GM23248 (cell line): Measurements from ENCODE around the gene COG5. TPM values are rescaled to one million over a fixed set of nuclear protein-coding genes. Genes with fewer than 3 reads are reported as not detected.

ENCODE experiments used
- DNase-seq: peaks from one replicate; pipeline ENCODE4 v3.0.0-alpha.2; 2015
- H2AFZ ChIP-seq: fragments of 200-600 bp; sonication (generic); 2 replicates; pipeline ENCODE4 v1.6.1; 2016; ENCODE audit warnings: antibody characterized with exemption
- H3F3A ChIP-seq: fragments of 200-600 bp; sonication (generic); 2 replicates; pipeline ENCODE4 v1.6.1; 2016; ENCODE audit warnings: mild to moderate bottlenecking, antibody characterized with exemption, mixed run types; ENCODE audit not compliant: insufficient read depth
- H3K27ac ChIP-seq: fragments of 200-600 bp; sonication (generic); 2 replicates; pipeline ENCODE4 v1.5.1; 2016; ENCODE audit warnings: mild to moderate bottlenecking
- H3K27me3 ChIP-seq: fragments of 200-600 bp; sonication (generic); replicated peaks from 2 replicates; pipeline ENCODE4 v1.6.1; 2016; ENCODE audit warnings: mild to moderate bottlenecking; ENCODE audit not compliant: insufficient read depth
- H3K36me3 ChIP-seq: fragments of 200-600 bp; sonication (generic); 2 replicates; pipeline ENCODE4 v1.6.1; 2016; ENCODE audit warnings: low read depth, mild to moderate bottlenecking
- H3K4me1 ChIP-seq: fragments of 200-600 bp; sonication (generic); 2 replicates; pipeline ENCODE4 v1.6.1; 2016; ENCODE audit warnings: mild to moderate bottlenecking; ENCODE audit not compliant: insufficient read depth
- H3K4me2 ChIP-seq: fragments of 200-600 bp; sonication (generic); one replicate; pipeline ENCODE4 v1.6.1; 2016; ENCODE audit warnings: mild to moderate bottlenecking; ENCODE audit not compliant: unreplicated experiment
- H3K4me3 ChIP-seq: fragments of 200-600 bp; sonication (generic); 2 replicates; pipeline ENCODE4 v1.5.1; 2016; ENCODE audit warnings: mild to moderate bottlenecking
- H3K79me2 ChIP-seq: fragments of 200-600 bp; sonication (generic); 2 replicates; pipeline ENCODE4 v1.6.1; 2016; ENCODE audit warnings: mild to moderate bottlenecking; ENCODE audit not compliant: insufficient read depth
- H3K9ac ChIP-seq: fragments of 200-600 bp; sonication (generic); 2 replicates; pipeline ENCODE4 v1.6.1; 2016; ENCODE audit warnings: mild to moderate bottlenecking
- H3K9me2 ChIP-seq: fragments of 200-600 bp; sonication (generic); 2 replicates; pipeline ENCODE4 v1.6.1; 2016; ENCODE audit warnings: mixed run types, mild to moderate bottlenecking, moderate library complexity; ENCODE audit not compliant: insufficient read depth
- H3K9me3 ChIP-seq: fragments of 200-600 bp; sonication (generic); one replicate; pipeline ENCODE4 v1.6.1; 2017; ENCODE audit warnings: low read depth
- H4K20me1 ChIP-seq: fragments of 200-600 bp; sonication (generic); 2 replicates; pipeline ENCODE4 v1.6.0; 2016; ENCODE audit not compliant: insufficient read depth
- EZH2 ChIP-seq: fragments of 200-600 bp; sonication (generic); IDR thresholded peaks from 2 replicates; pipeline ENCODE4 v1.6.1; 2018; ENCODE audit warnings: antibody characterized with exemption, mild to moderate bottlenecking; ENCODE audit not compliant: insufficient read depth, poor library complexity, severe bottlenecking
- EZH2phosphoT487 ChIP-seq: fragments of 200-600 bp; sonication (generic); IDR thresholded peaks from 2 replicates; pipeline ENCODE4 v1.6.1; 2018; ENCODE audit warnings: antibody characterized with exemption, moderate library complexity, mild to moderate bottlenecking, low read depth; ENCODE audit not compliant: insufficient read depth
- WGBS, 2 experiments: methylation state at CpG; one replicate each; pipeline ENCODE4 v1.1.6; 2015 to 2017; ENCODE audit warnings: low lambda C conversion rate in 2 of 2, low coverage in 1 of 2; ENCODE audit errors: missing lambda C conversion rate in 2 of 2; 5-methylcytosine and 5-hydroxymethylcytosine counted together
- in situ Hi-C: fragments of 300-500 bp; cut with MboI; formaldehyde crosslinking; loops from 2 replicates; pipeline ENCODE4 v1.15.0; 2020
- polyA plus RNA-seq: library from polyadenylated mRNA; unstranded; fragments of >200 nt; fragmentation: Nextera tagmentation; extraction: Ambion mirVana; gene quantifications from 2 replicates; pipeline ENCODE4 v1.2.1, GENCODE V29; 2016
- total RNA-seq: library from RNA; depleted of rRNA; stranded (reverse); fragments of >200 nt; shearing (Covaris generic); gene quantifications from 2 replicates; pipeline ENCODE4 v1.2.3, GENCODE V29; 2014

Gene COG5
- total and polyA plus RNA-seq, 2 experiments from 2014 or later = 20.7 to 26.0 TPM

GRCh38 chr7:107606303-107606702 lies 42.6 kb upstream of the COG5 start:
- DNase-seq = no peak
- H3K9ac ChIP-seq = no peak overlapping the region
- TF ChIP-seq EZH2 = no peak
- TF ChIP-seq EZH2phosphoT487 = no peak
- in situ Hi-C loops = no loop called here
- no peaks in the 10 kb centered on the region for H3K4me1 ChIP-seq
- no peaks in the 10 kb centered on the region for H4K20me1 ChIP-seq
- H3K9me3 ChIP-seq = no peaks in the 10 kb centered on the region
- no peak overlapping the region for H3K4me2 ChIP-seq
- no peaks in the 10 kb centered on the region for H3F3A ChIP-seq
- 0 out of 2 replicates have a peak, but pooled peaks cover 5% of the 10 kb centered on the region for H3K9me2 ChIP-seq
- WGBS, 2 experiments = 97 to 100% methylated on average over 1 of the region's 1 CpG
- no peak overlapping the region for H3K27ac ChIP-seq
- no peaks in the 10 kb centered on the region for H3K79me2 ChIP-seq
- peaks cover 15% of the 10 kb centered on the region for H3K36me3 ChIP-seq
- no peaks in the 10 kb centered on the region for H3K27me3 ChIP-seq
- no peak overlapping the region for H3K4me3 ChIP-seq
- no peak overlapping the region for H2AFZ ChIP-seq

GRCh38 chr7:107605218-107605815 lies 41.6 kb upstream of the COG5 start:
- Histone ChIP-seq H2AFZ (no peak overlapping the region), H3K9ac (no peak overlapping the region), H3K79me2 (no peaks in the 10 kb centered on the region), H3K4me2 (no peak overlapping the region), H3K27me3 (no peaks in the 10 kb centered on the region), H3K9me3 (no peaks in the 10 kb centered on the region), H3K27ac (no peak overlapping the region), H3K9me2 (0 out of 2 replicates have a peak, but pooled peaks cover 5% of the 10 kb centered on the region), H4K20me1 (no peaks in the 10 kb centered on the region), H3K4me3 (no peak overlapping the region), H3F3A (no peaks in the 10 kb centered on the region), H3K4me1 (no peaks in the 10 kb centered on the region), H3K36me3 (peaks cover 25% of the 10 kb centered on the region)
- 96 to 100% methylated on average over 3 of the region's 3 CpGs for WGBS, 2 experiments
- no peak for DNase-seq
- no peak for TF ChIP-seq EZH2
- no peak for TF ChIP-seq EZH2phosphoT487
- in situ Hi-C loops = no loop called here

GRCh38 chr7:107600816-107601215 lies 37.1 kb upstream of the COG5 start:
- TF ChIP-seq EZH2 (no peak), EZH2phosphoT487 (no peak)
- in situ Hi-C loops = no loop called here
- Histone ChIP-seq H3K4me3 (no peak overlapping the region), H3K36me3 (peaks cover 33% of the 10 kb centered on the region), H3K9ac (no peak overlapping the region), H3K4me1 (peaks cover 10% of the 10 kb centered on the region), H3F3A (peaks cover 10% of the 10 kb centered on the region), H3K27me3 (no peaks in the 10 kb centered on the region), H3K9me3 (no peaks in the 10 kb centered on the region), H3K4me2 (no peak overlapping the region), H3K79me2 (no peaks in the 10 kb centered on the region), H4K20me1 (no peaks in the 10 kb centered on the region), H2AFZ (no peak overlapping the region), H3K9me2 (no peaks in the 10 kb centered on the region), H3K27ac (no peak overlapping the region)
- DNase-seq = no peak
- WGBS, 2 experiments = 98% methylated on average over 2 of the region's 2 CpGs

- Histone ChIP-seq H3K9me2 (no peaks in the 10 kb centered on the region), H3K27ac (no peak overlapping the region), H3K4me1 (peaks cover 22% of the 10 kb centered on the region), H3K9ac (no peak overlapping the region), H4K20me1 (no peaks in the 10 kb centered on the region), H3K4me3 (no peak overlapping the region), H3K4me2 (no peak overlapping the region), H3K27me3 (no peaks in the 10 kb centered on the region), H3F3A (peaks cover 21% of the 10 kb centered on the region), H2AFZ (no peak overlapping the region), H3K36me3 (peaks cover 33% of the 10 kb centered on the region), H3K9me3 (no peaks in the 10 kb centered on the region), H3K79me2 (no peaks in the 10 kb centered on the region)
- in situ Hi-C loops = no loop called here
- DNase-seq = no peak
- TF ChIP-seq EZH2 = no peak
- no peak for TF ChIP-seq EZH2phosphoT487
- 96 to 97% methylated on average over 1 of the region's 1 CpG for WGBS, 2 experiments
These were observed 35.5 kb upstream of the COG5 start for GRCh38 chr7:107599262-107599661.
